NCI-H2029 treated with DMSO at 0.1 percent for 48 hours (cell line): ENCODE measurements around the gene BICC1.
A peak's percentile ranks its signal among the peaks of the same experiment; 100 is the strongest.

Source experiments
- DNase-seq: peaks from one replicate; lab custom pipeline; 2025; lab: John Stamatoyannopoulos, UW

BICC1 gene

DNA sequence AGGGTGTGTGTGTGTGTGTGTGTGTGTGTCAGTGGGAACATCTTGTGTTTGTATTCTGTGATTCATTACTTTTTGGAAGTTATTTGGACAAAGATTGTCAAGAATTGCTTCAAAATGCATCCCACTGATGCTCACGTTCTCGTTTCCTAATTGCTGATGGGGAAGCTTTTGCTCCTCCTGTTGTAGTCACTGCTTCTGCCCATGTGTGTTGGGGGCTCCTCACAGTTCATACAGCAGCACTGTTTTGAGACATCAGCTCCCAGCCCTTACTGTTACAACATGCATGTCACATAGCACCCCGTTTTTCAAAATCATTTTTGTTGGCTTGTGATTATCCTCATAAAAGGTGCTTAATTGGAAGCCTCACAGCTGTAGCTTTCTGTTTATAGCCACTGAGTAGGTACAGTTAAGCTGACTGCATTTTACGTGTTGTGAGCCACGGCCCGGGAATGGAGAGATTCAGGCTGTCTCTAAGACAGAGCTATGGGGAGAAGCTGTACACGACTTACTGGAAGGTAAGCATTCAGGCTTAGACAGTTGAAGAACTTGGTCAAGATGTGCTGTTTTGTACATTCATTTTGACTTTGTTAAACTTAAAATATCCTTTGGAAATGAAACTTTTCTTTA lies 87.4 kb downstream of the BICC1 start:
- no peak for DNase-seq

DNA sequence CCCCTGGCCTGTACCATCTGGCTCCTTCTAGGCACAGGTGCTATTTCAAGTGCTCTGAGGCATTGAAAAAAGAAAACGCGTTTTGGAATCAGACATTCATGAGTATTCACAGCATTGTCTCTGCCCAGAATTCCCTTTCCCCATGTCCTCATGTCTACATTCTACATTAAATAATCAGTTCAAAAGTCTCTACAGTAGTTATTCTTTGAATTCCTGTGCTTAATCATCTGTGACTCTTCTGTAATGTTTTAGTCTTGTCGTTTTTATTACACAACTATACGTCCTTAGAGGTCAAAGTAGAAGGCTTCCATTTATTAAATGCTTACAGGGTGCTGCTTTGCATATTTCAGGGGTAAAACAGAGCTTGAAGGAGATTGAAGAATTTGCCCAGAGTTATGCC lies 95.7 kb downstream of the BICC1 start:
- no peak for DNase-seq

DNA sequence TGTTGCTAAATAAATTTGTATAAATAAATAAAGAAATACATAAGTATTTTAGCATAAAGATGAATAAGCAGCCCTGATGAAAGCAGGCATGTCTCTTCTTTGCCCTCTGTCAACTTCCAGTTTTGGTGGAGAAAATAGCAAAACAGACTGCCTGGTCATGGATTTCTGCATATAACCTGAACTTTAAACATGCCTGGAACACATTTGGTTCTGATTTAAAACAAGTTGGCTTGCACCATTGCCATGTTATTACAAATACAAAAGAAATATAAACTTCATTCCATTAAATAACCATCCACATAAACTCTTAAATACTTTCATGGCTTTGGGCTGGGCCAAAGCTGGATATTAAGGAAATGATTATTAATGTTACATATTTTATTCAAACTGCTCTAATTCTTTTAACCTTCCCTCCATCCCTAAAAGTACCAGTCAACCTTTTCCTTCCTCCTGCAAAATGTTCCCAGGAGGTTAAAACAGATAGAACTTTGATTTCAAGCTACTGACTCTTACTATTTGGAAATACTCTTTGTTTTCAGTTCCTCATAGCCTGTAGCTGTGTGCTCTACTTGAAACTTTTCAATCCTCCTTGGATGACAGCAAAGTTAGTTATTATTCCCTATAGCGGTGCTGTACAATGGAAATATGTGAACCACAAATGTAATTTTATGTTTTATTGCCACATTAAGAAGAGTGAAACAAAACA lies 96.3 kb downstream of the BICC1 start:
- no peak for DNase-seq

DNA sequence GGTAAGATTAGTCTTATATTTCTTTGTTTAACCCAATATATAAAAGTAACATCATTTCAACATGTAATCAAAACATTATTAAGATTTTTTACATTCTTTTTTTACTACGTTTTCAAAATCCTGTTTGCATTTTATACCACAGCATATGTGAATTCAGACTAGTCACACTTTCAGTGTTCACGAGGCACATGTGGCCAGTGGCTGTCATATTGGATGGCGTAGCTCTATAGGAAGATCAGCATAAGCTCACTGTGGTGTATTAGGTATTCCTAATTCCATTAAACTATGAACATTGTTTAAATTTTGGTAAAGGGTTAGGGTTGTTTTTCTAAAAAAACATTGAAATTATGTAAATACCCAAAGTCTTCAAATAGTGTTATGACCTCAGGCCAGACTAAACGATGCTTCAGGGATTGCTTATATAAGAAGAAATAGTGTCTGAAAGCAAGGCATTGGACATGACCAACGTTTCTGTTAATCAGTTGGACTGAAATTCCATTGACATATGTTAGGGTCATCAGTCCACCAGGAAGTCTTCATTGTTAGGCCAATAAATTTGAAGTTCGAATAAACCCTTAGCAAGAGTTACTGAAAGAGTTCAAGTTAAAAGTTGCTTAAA lies 97.0 kb downstream of the BICC1 start:
- DNase-seq, result no peak

DNA sequence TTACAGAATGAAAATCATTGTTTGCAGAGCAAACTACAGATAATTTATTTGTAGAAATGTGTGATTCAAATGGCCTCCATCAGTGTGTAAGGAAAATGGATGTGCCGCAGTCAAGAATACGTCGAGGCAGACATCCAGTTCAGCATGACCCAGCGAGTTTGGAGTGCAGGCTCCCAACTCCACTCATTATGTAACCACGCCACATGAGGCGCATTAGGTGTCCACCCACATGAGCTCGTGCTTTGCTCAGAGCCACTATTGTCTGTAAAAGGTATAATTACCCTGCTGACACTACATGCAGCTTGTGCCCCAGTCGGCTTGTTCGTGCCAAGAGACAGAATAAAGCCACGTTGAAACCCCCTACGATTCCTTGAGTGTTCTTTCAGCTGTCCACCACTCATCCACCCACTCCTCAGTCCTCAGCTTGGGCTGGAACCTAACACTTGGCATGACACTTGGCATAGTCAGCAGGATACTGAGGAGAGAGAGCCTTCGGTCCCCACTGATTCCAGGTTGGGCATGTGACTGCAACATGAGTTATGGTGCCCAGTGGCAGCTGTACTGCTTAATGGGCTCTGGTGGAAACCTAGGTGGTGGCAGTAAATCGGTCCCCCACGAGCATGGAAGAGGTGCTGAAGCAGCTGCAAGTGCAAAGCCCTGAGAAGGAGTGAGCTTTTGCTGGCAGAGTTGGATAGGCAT lies 102.7 kb downstream of the BICC1 start:
- DNase-seq, result no peak

DNA sequence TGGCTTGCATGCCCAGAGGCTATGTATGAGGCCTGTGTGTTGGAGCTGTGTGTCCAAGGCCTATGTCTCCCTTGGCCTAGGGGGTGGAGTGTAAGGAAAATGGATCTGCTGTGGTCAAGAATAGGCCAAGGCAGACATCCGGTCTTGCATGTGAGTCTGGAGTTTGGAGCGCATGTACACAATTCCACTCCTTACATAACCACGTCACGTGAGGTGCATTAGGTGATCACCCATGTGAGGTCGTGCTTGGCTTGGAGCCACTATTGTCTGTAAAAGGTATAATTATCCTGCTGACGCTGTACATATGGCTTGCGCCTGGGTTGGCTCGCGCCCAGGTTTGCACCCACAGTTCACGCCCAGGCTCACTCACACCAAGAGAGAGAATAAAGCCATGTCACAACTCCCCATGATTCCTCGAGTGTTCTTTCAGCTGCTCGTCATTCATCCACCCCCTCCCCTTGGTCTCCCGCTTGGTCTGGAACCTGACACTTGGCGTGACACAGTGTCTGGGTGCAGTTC lies 105.5 kb downstream of the BICC1 start:
- no peak for DNase-seq

DNA sequence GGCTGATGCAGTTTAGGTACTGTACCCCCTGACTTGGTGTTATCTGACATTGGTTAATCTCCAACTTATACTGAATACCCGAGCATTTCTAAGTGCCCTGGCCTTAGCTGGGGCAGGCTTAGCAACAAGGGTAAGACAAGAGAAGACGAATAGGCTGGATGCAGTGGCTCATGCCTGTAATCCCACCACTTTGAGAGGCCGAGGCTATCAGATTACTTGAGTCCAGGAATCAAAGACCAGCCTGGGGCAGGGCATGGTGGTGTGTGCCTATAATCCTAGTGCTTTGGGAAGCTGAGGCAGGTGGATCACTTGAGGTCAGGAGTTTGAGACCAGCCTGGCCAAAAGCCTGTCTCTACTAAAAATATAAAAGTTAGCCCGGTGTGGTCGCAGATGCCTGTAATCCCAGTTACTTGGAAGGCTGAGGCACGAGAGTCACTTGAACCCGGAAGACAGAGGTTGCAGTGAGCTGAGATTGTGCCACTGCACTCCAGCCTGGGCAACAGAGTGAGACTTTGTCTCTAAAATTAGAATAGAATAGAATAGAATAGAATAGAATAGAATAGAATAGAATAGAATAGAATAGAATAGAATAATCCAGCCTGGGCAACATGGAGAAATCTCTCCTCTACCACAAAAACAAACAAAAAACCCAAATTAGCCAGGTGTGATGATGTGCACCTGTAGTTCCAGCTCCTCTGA lies 108.9 kb downstream of the BICC1 start:
- DNase-seq, result no peak

DNA sequence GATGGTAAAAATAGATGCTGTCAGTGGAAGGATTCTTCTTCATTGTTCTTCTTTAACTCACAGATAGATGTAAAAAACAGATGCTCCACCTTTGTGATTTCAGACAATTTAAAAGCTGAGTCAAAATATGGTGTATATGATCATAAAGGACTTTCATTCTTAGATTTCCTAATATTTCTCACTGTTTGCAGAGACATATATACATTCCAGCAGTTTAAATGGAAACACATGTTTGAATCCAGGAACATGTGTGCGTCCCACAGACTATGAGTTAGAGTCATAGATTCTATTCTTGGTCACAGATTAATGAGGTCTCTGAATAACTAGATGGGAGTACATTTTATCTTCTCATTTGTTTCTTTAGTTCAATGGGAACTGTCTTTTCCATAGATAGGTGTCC lies 109.6 kb downstream of the BICC1 start:
- no peak for DNase-seq

DNA sequence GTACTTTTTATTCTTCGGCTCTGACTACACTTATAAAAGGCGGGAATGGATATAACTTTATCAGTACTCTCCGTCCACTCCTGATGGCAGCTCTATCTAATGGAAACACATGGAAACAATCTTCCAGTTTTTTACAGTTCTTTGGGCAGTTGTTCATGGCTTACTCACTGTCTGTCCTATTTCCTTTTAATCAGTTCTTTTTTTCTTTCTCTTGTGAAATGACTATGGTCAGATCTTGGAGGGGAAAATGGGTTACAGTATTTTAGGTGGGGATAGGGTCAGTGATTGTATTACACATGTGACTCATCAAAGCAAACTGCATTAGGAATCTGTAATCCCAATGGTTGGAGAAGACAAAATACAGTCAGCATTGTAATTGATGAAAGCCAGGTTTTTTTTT lies 112.4 kb downstream of the BICC1 start:
- no peak for DNase-seq

DNA sequence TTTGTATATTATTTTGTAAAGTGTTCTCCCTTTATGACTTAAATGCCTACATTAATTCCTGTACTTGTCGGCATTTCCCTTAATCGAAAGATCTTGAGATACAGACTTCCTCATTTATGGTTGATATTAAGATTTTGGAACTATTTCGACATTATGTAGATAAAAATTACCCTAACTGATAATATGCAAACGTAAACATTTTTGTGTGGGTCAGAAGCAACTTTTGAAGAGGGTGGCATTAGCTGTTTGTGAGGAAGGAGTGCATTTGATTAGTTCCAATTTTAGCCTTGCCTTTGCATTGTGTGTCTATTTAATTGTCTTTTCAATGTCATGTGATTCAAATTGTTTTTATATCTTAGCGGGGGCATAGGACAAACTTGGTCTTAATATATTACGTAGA lies 114.7 kb downstream of the BICC1 start:
- no peak for DNase-seq

DNA sequence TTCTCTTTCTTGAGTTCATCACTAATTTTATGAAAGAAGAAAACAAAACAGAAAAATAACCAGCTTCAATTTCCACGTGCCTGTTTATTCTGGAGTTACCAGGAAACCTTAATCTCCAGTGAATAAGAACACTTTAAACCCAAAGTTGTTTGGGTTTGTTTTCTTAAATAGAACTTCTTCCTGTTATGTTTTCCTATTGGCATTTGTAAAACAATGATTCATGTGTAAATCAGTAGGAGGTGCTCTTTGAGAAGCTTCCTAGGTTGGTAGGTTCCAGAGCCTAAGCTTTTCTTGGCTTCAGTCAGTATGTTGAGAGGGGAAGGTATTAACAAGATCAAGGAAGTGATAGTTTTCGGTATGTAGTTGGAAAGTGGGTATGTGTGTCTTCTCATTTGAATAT lies 119.0 kb downstream of the BICC1 start:
- no peak for DNase-seq

DNA sequence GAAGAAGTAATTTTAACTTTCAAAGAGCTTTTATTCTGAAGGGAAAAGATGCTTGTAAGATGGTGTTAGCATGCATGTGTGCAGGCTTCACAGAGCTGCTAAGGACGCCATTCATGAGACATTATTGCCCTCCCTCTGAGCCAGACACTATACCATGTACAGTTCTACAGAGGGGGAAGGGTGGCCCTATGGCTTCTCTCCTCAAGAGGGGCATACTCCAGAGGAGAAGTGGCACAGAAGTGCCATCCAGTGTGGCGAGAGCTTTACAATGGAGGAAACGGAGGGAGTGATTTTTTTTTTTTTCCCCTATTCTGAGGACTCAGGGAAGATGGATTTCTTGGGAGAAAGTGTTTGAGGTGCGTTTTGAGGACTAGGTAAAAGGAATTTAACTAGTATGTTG lies 119.5 kb downstream of the BICC1 start:
- no peak for DNase-seq

DNA sequence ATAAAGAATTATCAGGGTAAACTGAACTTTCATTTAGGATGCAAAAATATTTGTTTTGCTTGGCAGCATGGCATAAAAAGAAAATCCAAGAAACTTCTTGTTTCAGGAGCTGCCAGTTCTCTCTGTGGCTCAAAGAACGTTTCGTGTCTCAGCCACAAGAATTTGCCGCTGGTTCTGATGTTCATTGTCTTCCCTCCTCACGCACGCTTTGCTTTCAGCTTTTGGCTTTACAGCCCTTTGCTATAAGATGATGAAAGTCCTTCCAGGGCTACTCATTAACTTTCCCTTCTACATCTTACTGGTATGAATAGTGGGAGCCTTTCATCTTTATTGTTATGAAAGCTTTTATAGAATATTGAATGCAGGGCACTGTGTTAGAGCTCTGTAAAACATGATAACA lies 124.7 kb downstream of the BICC1 start:
- DNase-seq, result no peak

DNA sequence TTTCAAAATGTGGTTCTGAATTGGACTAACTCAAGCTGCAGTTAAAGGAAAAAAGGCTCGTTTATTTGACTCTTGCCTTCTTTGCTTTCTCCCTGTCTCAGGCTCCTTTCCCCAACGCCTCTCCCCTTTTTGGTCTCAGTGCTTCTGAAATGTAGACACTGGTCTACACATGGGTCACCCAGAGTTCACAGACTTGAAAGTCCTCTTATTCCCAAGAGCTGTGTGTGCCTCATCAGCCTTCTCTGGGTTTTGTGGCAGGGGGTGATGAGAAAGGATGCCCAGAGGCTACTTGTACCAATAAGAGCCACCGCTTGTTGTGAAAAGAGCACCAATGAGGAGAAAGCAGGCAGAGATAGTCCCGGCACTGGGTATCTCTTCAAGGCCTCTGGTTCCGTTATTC lies 125.7 kb downstream of the BICC1 start:
- DNase-seq, result no peak

DNA sequence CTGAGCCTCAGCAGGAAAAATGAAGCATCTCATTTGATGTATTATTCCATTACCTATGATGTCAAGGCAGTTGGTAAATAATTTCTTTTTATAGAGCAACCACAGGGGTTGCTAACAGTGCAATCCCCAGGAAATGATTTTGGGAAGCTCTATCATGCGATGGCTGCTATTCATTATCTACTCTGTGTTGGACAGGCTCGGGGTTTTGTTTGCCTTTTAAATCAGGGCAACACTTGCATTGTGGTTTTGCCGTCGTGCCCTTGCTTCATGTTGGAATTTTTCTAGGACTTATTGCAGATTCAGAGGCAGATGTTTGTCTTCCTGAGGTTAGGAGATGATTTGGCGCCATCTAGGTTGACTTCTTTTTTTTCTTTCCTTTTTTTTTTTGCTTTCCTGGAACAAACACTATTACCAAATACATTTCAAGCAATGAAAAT lies 128.4 kb downstream of the BICC1 start:
- peak; percentile 33 for DNase-seq

DNA sequence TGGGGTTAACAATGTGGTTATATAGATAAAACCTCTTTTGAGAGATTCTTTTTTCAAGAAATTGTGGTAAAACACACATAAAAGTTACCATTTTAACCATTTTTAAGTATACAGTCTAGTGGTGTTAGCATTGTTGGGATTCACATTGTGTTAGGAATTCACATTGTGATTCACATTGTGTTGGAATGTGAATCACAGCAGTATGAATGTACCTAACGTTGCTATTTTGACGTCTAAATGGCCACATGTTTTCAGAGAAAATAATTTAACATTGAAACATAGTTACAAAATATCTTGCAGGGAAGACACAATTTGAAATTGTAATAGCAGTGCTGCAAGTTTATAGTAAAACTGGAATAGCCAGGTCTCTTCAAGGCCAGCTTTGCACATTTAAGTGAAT lies 129.0 kb downstream of the BICC1 start:
- DNase-seq, result no peak

DNA sequence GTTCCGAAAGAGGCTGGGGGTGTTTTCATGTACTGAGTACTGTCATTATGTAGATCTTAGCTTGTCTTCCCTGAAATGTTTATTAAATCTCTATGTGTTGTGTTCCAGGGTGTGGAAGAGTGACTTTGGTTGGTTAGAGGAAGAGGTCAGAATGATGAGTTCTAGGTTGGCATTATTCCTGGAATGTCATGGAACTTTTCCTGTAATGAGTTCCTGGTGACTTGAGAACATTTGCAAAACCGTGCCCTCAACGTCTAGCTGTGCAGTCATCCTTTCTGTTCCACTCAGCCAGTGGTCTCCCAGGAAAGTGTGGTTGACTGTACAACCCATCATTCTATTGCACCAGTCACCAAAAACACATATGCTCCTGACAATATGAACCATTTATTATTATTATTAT lies 129.6 kb downstream of the BICC1 start:
- no peak for DNase-seq

DNA sequence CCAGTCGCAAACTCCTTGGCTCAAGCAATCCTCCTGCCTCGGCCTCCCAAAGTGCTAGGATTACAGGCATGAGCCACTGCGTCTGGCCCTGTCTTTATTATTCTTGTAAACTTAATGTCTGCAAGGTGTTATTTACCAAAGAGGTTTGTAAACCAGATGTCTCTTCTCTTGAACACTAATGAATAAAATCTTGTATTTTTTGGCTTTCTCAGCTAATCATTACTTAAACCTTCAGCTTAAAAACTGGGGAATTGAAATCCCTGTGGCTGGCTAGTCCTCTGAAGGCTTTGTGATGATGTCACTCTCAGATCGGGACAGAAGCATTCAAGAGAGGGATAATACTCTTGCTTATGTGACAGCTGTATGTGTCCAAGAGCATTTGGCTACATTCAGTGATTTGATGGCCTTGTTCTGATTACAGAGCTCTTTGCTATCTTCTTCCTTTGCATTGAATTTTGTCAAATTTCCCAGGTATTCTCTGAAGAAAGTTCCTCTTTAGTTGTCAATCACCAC lies 130.3 kb downstream of the BICC1 start:
- DNase-seq, result no peak

DNA sequence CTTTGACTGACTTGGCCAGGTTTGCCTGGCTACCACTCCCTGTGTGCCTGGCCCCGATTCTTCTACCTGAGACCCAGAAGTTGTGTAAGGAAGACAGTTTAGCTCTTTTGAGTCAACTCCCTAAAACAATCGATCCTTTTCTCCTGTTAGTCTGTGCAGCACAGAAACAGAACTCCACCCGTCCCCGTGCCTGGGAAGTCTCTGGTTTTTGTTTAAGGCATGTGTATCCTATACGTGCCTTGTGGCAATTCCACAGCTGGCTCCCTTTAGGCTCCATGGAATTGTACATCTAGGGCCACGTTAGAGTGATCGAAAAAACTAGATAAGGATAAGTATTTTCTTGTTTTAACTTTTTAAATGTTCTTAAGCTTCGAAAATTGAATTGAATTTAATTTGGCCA lies 131.6 kb downstream of the BICC1 start:
- no peak for DNase-seq

DNA sequence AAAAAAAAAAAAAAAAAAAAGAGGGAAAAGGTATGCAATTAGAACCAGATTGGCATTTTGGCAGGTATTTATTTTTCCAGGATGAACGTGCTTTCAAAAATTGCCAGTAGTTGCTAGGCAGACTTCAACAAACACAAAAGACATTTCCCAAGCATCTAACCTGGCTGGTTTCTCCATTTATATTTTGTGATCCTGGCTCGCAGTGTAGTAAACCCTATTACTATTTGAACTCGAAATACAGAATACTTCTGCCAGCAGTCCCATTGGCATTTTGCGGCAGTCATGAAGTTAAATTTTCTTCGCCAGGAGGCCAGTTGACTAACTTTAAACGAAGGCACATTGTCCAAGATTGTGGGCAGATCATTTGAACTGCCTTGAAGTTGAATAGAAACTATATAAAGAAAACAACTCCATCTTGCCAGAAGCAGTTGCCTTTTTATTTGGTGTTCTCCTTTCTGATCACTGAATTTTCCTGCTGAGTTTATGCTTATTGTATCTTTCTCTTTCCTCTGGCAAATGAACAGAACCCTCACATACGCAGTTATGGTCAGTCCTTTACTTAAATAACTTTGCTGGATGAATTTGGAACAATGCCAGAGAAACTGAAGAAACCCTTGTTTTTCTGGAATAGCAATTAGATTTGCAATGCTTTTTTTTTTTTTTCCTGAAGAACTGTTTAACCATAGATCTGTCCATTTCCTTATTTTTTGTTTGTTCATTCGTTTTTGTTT lies 132.9 kb downstream of the BICC1 start:
- no peak for DNase-seq
